Measurements from ENCODE around the gene BLOC1S5. TPM values are rescaled to one million over a fixed set of nuclear protein-coding genes. Genes with fewer than 3 reads are reported as not detected.
"Not testable (repeated sequence)": the region's sequence is repeated elsewhere in the genome, so short reads cannot be mapped to it uniquely, and the experiment has no call there.

The BLOC1S5 gene
- total RNA-seq, 1 experiment from 2014 or later = 15.0 TPM

DNA sequence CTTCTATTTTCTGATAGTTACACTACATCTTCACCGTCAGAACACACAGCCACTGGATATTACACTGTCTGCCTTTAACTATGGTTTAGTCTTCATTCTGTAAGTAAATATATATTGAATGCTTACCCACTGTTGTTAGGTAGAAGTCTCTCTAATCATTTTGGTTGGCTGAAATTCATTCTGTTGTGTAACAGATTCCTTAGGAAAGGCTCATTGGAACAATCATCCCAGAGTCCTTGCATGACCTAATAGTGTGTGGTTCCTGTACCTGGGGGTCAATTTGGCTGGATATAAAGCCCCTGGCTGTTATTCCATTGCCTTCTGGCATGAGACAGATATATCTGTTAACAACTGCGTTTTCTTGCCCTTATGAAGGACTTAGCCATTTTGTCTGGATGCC is 9.9 kb downstream of the BLOC1S5 start:
- Mint-ChIP-seq H3K27me3 (ENCODE audit: insufficient read depth, unreplicated experiment) (no peaks in the 10 kb centered on the region), H3K36me3 (ENCODE audit: insufficient read depth, unreplicated experiment) (peaks cover 18% of the 10 kb centered on the region), H3K4me1 (ENCODE audit: low read depth, unreplicated experiment) (no peaks in the 10 kb centered on the region), H3K27ac (ENCODE audit: unreplicated experiment) (no peak overlapping the region), H3K4me3 (ENCODE audit: unreplicated experiment) (no peak overlapping the region), H3K9me3 (ENCODE audit: unreplicated experiment) (no peaks in the 10 kb centered on the region)
- no peak for TF ChIP-seq CTCF (IDR thresholded peaks at IDR 0.05; ENCODE audit: insufficient read depth in 1 of 2, low read depth in 1 of 2, low read length in 1 of 2, severe bottlenecking in 1 of 2, unreplicated experiment in 1 of 2)
- H3K36me3 ChIP-seq (ENCODE audit: control insufficient read depth, insufficient read depth, low read length) = peaks cover 2% of the 10 kb centered on the region; the same call in 1 of the 2 replicates
- no peaks in the 10 kb centered on the region for H3K27me3 ChIP-seq (replicated peaks; ENCODE audit: control insufficient read depth, insufficient read depth, low read length)
- no peak overlapping the region for H3K4me3 ChIP-seq (ENCODE audit: low read depth, low read length)
- no peaks in the 10 kb centered on the region; the same call in 1 of the 2 replicates for H3K9me3 ChIP-seq
- no peaks in the 10 kb centered on the region for H3K4me1 ChIP-seq
- intact Hi-C loops (cut with micrococcal nuclease; ENCODE audit: unreplicated experiment) = no loop called here
- DNase-seq = no peak
- BruUV-seq (replicated peaks) = no TSS peak
- CTCF ChIA-PET = no interaction called here
- POLR2A ChIA-PET = no interaction called here

DNA sequence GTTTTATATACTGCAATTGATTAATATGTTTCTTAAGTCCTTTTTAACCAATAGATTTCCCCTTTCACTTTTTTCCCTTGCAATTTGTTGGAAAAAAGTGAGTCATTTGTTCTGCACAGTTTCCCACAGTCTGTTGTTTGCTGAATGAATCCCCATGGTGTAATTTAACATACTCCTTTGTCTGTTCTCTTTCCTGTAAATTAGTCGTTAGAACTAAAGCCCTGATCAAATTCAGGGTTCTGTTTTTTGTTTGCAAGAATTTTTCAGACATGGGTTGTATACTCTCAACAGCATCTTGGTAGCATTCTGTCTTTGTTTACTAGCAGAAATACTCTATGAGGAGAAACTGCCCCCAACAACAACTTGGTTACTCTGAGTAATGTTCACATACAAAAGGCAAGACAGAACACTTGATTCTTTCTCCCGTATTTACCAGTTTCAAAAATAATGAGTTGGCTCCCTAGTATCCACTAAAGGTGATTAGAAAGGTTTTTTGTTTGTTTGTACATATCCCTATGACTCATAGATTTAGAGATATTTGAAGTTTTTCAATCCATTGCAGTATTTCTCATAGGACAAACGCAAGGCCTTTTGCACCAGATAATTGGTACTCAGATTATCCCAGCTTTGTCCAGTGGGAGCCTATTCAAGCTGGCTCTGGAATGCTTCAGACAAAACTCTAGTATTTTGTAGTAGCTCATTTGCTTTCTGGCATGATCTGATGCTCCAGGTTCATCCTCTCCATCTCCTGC is 16.5 kb downstream of the BLOC1S5 start:
- H3K4me3 Mint-ChIP-seq (ENCODE audit: unreplicated experiment) = no peak overlapping the region
- no peak overlapping the region for H3K27ac Mint-ChIP-seq (ENCODE audit: unreplicated experiment)
- Histone ChIP-seq H3K4me1 (no peaks in the 10 kb centered on the region), H3K9me3 (no peaks in the 10 kb centered on the region), H3K36me3 (ENCODE audit: control insufficient read depth, insufficient read depth, low read length) (no peaks in the 10 kb centered on the region), H3K4me3 (ENCODE audit: low read depth, low read length) (no peak overlapping the region), H3K27me3 (replicated peaks; ENCODE audit: control insufficient read depth, insufficient read depth, low read length) (no peaks in the 10 kb centered on the region)
- CTCF ChIA-PET = interaction anchor here (1.0 kb wide), 1 partner anchor 325 kb away, joined by 3 read pairs; no protein-coding TSS in a partner anchor
- H3K36me3 Mint-ChIP-seq (ENCODE audit: insufficient read depth, unreplicated experiment) = peaks cover 35% of the 10 kb centered on the region
- peaks cover 20% of the 10 kb centered on the region for H3K9me3 Mint-ChIP-seq (ENCODE audit: unreplicated experiment)
- BruUV-seq (replicated peaks) = no TSS peak
- POLR2A ChIA-PET = no interaction called here
- no peak for TF ChIP-seq CTCF (IDR thresholded peaks at IDR 0.05; ENCODE audit: insufficient read depth in 1 of 2, low read depth in 1 of 2, low read length in 1 of 2, severe bottlenecking in 1 of 2, unreplicated experiment in 1 of 2)
- no peaks in the 10 kb centered on the region for H3K27me3 Mint-ChIP-seq (ENCODE audit: insufficient read depth, unreplicated experiment)
- no peak for DNase-seq
- no peaks in the 10 kb centered on the region for H3K4me1 Mint-ChIP-seq (ENCODE audit: low read depth, unreplicated experiment)
- intact Hi-C loops (cut with micrococcal nuclease; ENCODE audit: unreplicated experiment) = no loop called here

DNA sequence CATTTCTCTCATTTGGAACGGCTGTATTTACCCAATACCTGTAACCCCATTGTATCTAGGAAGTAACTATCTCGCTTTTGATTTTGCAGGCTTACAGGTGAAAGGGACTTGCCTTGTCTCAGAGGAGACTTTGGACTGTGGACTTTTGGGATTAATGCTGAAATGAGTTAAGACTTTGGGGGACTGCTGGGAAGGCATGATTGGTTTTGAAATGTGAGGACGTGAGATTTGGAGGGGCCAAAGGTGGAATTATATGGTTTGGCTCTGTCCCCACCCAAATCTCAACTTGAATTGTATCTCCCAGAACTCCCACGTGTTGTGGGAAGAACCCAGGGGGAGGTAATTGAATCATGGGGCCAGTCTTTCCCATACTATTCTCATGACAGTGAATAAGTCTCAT is 18.4 kb downstream of the BLOC1S5 start:
- intact Hi-C loops (cut with micrococcal nuclease; ENCODE audit: unreplicated experiment); H3K4me1 Mint-ChIP-seq (ENCODE audit: low read depth, unreplicated experiment); BruUV-seq (replicated peaks); H3K27me3 ChIP-seq (replicated peaks; ENCODE audit: control insufficient read depth, insufficient read depth, low read length); H3K36me3 ChIP-seq (ENCODE audit: control insufficient read depth, insufficient read depth, low read length); H3K4me1 ChIP-seq; H3K9me3 ChIP-seq; POLR2A ChIA-PET; CTCF ChIA-PET; DNase-seq; H3K4me3 ChIP-seq (ENCODE audit: low read depth, low read length); H3K27me3 Mint-ChIP-seq (ENCODE audit: insufficient read depth, unreplicated experiment); H3K27ac Mint-ChIP-seq (ENCODE audit: unreplicated experiment); H3K4me3 Mint-ChIP-seq (ENCODE audit: unreplicated experiment): not testable (repeated sequence)
- Mint-ChIP-seq H3K9me3 (ENCODE audit: unreplicated experiment) (peaks cover 20% of the 10 kb centered on the region), H3K36me3 (ENCODE audit: insufficient read depth, unreplicated experiment) (peaks cover 31% of the 10 kb centered on the region)
